Gastroesophageal sphincter (tissue), 4 donors: ENCODE measurements around the gene VPS13D. TPM values are rescaled to one million over a fixed set of nuclear protein-coding genes. Genes with fewer than 3 reads are reported as not detected.
A peak's percentile ranks its signal among the peaks of the same experiment; 100 is the strongest.

ENCODE experiments used
- ATAC-seq: fragments of 150-250 bp; one replicate; pipeline ENCODE4 v1.9.1; 2016; ENCODE audit warnings: mild to moderate bottlenecking, moderate library complexity
- H3K27ac ChIP-seq, 4 donors: fragments of 200-600 bp; sonication (generic) in 3 of 4; 1 replicate in 3 of 4; 2 replicates in 1 of 4; pipeline ENCODE4 v1.5.1; 2016 to 2019
- H3K27me3 ChIP-seq: fragments of 200-600 bp; sonication (generic); one replicate; pipeline ENCODE4 v1.5.1; 2019
- H3K36me3 ChIP-seq, 2 donors: fragments of 200-600 bp; sonication (generic); one replicate each; pipeline ENCODE4 v1.5.1; 2019; ENCODE audit warnings: control low read depth in 1 of 2
- H3K4me1 ChIP-seq, 3 donors: fragments of 200-600 bp; sonication (generic); 1 replicate in 2 of 3; 2 replicates in 1 of 3; pipeline ENCODE4 v1.5.1; 2016 to 2019; ENCODE audit warnings: control low read depth in 2 of 3
- H3K4me3 ChIP-seq, 2 donors: fragments of 200-600 bp; sonication (generic); one replicate each; pipeline ENCODE4 v1.5.1; 2019; ENCODE audit warnings: mild to moderate bottlenecking in 1 of 2, moderate library complexity in 1 of 2
- H3K9me3 ChIP-seq, 3 donors: fragments of 200-600 bp; sonication (generic); one replicate each; pipeline ENCODE4 v1.5.1; 2017 to 2019; ENCODE audit warnings: control low read depth in 2 of 3
- EP300 ChIP-seq: sonication (generic); formaldehyde crosslinking; IDR thresholded peaks from one replicate; pipeline ENCODE4 v1.6.1; 2017; ENCODE audit warnings: antibody characterized with exemption, mild to moderate bottlenecking
- POLR2A ChIP-seq, 2 donors: fragments of 450-650 bp; IDR thresholded peaks; one replicate each; pipeline ENCODE4 v1.6.1; 2017; ENCODE audit warnings: antibody characterized with exemption in 2 of 2, mild to moderate bottlenecking in 2 of 2, moderate library complexity in 1 of 2
- POLR2AphosphoS5 ChIP-seq: sonication (generic); formaldehyde crosslinking; IDR thresholded peaks from one replicate; pipeline ENCODE4 v1.6.1; 2017; ENCODE audit warnings: antibody characterized with exemption
- WGBS, 2 donors: methylation state at CpG; one replicate each; pipeline ENCODE4 v1.1.5; 2018; ENCODE audit warnings: low coverage in 1 of 2; 5-methylcytosine and 5-hydroxymethylcytosine counted together
- total RNA-seq, 4 donors: library from RNA; depleted of rRNA; stranded (reverse); fragments of >200 nt; gene quantifications; one replicate each; pipeline ENCODE4 v1.1.0, GENCODE V29; 2016
- TF ChIP-seq, protein P1 (sequence below), 4 experiments: fragments of 200-600 bp in 2 of 4; fragments of 450-650 bp in 2 of 4; sonication (generic) in 1 of 4; IDR thresholded peaks; one replicate each; pipeline ENCODE4 v1.5.1; 2017 to 2019; ENCODE audit warnings: antibody characterized with exemption in 4 of 4, mild to moderate bottlenecking in 2 of 4, moderate library complexity in 2 of 4

The VPS13D gene
- total RNA-seq, 4 donors from 2014 or later, result 62.3 to 95.5 (median 81.5) TPM

DNA sequence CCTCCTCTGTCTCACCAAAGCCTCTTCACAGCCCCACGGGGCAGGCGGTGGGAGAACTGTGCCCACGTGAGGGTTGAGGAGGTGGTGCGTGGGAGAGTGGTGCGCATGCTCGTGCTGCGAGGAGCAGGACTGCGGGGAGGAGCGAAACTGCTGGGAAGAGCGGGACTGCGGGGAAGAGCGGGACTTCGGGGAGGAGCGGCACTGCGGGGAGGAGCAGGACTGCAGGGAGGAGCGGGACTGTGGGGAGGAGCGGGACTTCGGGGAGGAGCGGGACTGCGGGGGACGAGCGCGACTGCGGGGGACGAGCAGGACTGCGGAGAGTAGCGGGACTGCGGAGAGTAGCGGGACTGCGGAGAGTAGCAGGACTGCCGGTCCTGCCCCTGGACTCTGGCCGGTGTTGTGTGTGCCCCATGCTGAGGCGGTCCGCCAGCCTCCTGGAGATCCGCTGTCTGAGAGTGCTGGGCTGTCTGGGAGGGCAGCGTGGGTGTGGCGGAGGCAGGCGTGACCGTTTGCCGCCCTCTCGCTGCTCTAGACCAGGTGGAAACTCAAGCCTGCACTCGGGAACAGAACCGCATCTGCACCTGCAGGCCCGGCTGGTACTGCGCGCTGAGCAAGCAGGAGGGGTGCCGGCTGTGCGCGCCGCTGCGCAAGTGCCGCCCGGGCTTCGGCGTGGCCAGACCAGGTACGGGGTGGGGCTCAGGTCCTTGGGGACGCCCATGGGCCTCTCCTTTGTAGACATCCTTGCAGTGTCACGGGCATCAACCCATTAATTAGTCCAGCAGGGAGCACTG lies 38.4 kb upstream of the VPS13D start:
- Histone ChIP-seq H3K27me3 (peaks cover 28% of the 10 kb centered on the region), H3K4me1 (peaks cover 0 to 31% (median 14%) of the 10 kb centered on the region in 3 donors), H3K36me3 (peaks cover 0 to 41% of the 10 kb centered on the region in 2 donors), H3K4me3 (no peak overlapping the region), H3K27ac (no peak overlapping the region), H3K9me3 (no peaks in the 10 kb centered on the region)
- ATAC-seq, result no peak
- WGBS, 2 donors, result 83 to 86% methylated on average over 19 to 23 of the region's 58 CpGs
- TF ChIP-seq EP300 (no peak), POLR2AphosphoS5 (no peak), POLR2A (IDR thresholded peaks at IDR 0.05) (no peak)
- TF ChIP-seq, protein P1, sequence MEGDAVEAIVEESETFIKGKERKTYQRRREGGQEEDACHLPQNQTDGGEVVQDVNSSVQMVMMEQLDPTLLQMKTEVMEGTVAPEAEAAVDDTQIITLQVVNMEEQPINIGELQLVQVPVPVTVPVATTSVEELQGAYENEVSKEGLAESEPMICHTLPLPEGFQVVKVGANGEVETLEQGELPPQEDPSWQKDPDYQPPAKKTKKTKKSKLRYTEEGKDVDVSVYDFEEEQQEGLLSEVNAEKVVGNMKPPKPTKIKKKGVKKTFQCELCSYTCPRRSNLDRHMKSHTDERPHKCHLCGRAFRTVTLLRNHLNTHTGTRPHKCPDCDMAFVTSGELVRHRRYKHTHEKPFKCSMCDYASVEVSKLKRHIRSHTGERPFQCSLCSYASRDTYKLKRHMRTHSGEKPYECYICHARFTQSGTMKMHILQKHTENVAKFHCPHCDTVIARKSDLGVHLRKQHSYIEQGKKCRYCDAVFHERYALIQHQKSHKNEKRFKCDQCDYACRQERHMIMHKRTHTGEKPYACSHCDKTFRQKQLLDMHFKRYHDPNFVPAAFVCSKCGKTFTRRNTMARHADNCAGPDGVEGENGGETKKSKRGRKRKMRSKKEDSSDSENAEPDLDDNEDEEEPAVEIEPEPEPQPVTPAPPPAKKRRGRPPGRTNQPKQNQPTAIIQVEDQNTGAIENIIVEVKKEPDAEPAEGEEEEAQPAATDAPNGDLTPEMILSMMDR (IDR thresholded peaks at IDR 0.05), result no peak

DNA sequence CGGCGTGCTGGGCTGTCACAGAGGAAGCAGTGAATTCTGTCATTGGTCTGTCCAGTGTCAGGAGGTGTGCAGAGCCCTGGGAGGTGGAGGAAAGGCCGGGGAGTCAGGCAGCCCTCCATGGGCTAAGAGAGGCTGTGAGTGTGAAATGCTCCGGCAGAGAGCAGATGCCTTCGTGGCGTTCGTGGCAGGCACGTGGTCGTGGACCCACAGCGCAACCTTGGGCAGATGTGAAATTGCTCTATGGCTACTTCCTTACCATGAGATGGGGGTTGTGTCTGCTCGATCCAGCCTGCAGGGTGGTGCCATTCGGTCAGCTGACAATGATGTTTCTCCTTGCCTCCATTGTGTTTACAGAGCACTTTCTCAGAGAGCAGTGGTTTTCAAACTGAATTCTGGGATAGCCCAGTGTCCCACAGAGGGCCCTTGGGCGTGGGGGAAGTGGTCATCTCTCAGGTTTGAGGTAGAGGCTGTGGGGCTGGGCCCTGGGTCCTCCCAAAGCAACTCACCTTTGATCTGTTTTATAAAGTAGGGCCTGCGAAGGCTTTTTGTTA lies 35.1 kb upstream of the VPS13D start:
- 69 to 85% methylated on average over 3 to 5 of the region's 14 CpGs for WGBS, 2 donors
- Histone ChIP-seq H3K27ac (no peak overlapping the region), H3K4me3 (no peak overlapping the region), H3K9me3 (no peaks in the 10 kb centered on the region), H3K27me3 (peaks cover 12% of the 10 kb centered on the region), H3K36me3 (peaks cover 0 to 41% of the 10 kb centered on the region in 2 donors), H3K4me1 (no peaks in the 10 kb centered on the region)
- no peak for ATAC-seq
- TF ChIP-seq POLR2A (IDR thresholded peaks at IDR 0.05) (no peak), EP300 (no peak), POLR2AphosphoS5 (no peak)
- TF ChIP-seq, protein P1 (IDR thresholded peaks at IDR 0.05), result no peak

DNA sequence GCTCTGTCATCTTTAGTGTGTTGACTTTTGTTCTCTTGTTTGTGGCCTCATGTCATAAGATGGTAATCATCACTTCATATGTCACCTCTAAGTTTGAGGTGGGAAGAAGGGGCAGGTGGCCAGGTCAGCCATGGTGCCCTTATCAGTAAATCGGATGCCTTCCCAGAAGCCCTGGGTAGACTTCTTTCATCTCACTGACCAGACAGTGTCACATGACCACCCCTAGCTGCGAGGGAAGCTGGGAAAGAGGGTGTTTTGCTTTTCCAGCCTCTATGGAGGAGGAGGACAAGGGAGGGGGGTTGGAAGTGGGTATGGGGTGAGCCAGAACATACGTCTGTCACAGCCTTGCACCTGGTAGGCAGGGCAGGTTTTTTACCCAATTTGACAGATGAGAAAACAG lies 34.4 kb upstream of the VPS13D start:
- 40% methylated on average over 1 of the region's 3 CpGs; no CpG with 5 or more reads in 1 of the 2 donors for WGBS, 2 donors
- no peaks in the 10 kb centered on the region for H3K4me1 ChIP-seq
- H3K9me3 ChIP-seq, result no peaks in the 10 kb centered on the region
- H3K27ac ChIP-seq, result no peak overlapping the region
- no peak for TF ChIP-seq EP300
- H3K4me3 ChIP-seq, result no peak overlapping the region
- no peak for ATAC-seq
- H3K27me3 ChIP-seq, result peaks cover 12% of the 10 kb centered on the region
- peaks cover 0 to 46% of the 10 kb centered on the region in 2 donors for H3K36me3 ChIP-seq

DNA sequence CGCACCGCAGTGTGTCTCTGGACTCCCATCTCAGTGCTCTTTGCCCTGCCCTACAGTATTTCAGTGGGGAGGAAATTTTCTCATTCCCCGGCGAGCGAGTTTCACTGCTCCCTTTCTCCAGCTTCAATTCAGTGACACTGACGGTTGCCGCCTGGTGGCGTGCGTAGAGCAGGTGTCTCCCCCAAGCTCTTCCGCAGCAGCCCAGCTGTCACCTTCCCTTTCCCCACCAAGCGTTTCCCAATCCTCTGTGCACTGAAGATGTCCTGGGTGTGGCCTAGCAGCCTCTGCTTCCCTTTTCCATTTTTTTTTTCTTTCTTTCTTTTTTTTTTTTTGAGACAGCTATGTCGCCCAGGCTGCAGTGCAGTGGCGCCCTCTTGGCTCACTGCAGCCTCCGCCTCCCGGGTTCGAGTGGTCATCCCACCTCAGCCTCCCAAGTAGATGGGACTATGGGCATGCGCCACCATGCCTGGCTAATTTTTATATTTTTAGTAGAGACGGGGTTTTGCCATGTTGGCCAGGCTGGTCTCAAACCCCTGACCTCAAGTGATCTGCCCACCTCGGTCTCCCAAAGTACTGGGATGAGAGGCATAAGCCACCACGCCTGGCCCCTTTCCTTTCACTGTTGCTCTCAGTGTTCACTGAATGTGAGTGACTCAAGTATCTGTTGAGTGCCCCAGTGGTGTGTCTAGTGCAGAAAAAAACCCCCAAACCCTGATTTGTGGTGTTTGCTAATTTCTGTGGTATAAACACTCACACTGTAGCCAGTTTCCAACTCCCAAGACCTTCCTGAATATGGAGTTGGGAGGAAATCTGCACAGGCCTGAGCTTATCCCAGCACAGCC lies 33.0 kb upstream of the VPS13D start:
- Histone ChIP-seq H3K36me3 (peaks cover 0 to 44% of the 10 kb centered on the region in 2 donors), H3K27ac (peak overlapping the region in 1 of 4 donors; percentile 29)
- peak; percentile 76 for ATAC-seq

DNA sequence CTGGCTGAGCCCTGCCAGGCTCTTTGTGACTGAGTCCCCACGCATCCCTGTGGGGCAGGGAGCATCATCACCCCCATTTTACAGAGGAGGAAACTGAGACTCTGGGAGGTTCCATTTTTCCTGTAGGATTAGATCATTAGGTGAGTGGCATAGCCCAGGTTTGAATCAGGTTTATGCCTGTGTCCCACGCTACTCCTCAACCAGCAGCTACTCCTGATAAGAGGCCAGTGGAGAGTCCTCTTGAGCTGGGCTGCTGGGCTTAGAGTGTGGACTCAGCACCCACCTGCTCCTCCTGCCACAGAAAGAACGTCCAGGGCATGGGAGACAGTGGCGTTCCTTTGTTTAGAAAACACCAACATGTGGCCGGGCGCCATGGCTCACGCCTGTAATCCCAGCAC lies 32.3 kb upstream of the VPS13D start:
- TF ChIP-seq EP300 (no peak), POLR2A (IDR thresholded peaks at IDR 0.05) (no peak), POLR2AphosphoS5 (no peak)
- TF ChIP-seq, protein P1 (IDR thresholded peaks at IDR 0.05), result no peak
- Histone ChIP-seq H3K9me3 (no peaks in the 10 kb centered on the region), H3K27me3 (peaks cover 12% of the 10 kb centered on the region), H3K27ac (no peak overlapping the region), H3K4me3 (no peak overlapping the region), H3K4me1 (no peaks in the 10 kb centered on the region), H3K36me3 (peaks cover 0 to 45% of the 10 kb centered on the region in 2 donors)
- WGBS, 2 donors, result 90% methylated on average over 5 of the region's 7 CpGs; no CpG with 5 or more reads in 1 of the 2 donors
- ATAC-seq, result no peak

More for the DNA sequence above, 33.0 kb upstream of the VPS13D start:
- 28 to 67% methylated on average over 8 to 13 of the region's 20 CpGs for WGBS, 2 donors
- Histone ChIP-seq H3K9me3 (no peaks in the 10 kb centered on the region), H3K4me3 (no peak overlapping the region), H3K27me3 (peaks cover 12% of the 10 kb centered on the region), H3K4me1 (no peaks in the 10 kb centered on the region)
- no peak for TF ChIP-seq POLR2A (IDR thresholded peaks at IDR 0.05)
- TF ChIP-seq, protein P1 (IDR thresholded peaks at IDR 0.05), result peak in 1 of 4 experiments; percentile 11
- no peak for TF ChIP-seq POLR2AphosphoS5
